SK-N-DZ (cell line): ENCODE results near the gene ATP5F1A. TPM values are rescaled to one million over a fixed set of nuclear protein-coding genes. Genes with fewer than 3 reads are reported as not detected.
A peak's percentile ranks its signal among the peaks of the same experiment; 100 is the strongest.
"Not testable (repeated sequence)": the region's sequence is repeated elsewhere in the genome, so short reads cannot be mapped to it uniquely, and the experiment has no call there.

Experiments
- DNase-seq: peaks from one replicate; pipeline ENCODE4 v3.0.0-alpha.2; 2015; ENCODE audit warnings: low spot score
- polyA plus RNA-seq, 2 experiments: library from polyadenylated mRNA; depleted of rRNA; stranded (reverse); fragments of >200 nt; gene quantifications; 2 replicates each; pipeline ENCODE4 v1.2.3, GENCODE V29; 2014

ATP5F1A gene
- polyA plus RNA-seq (2014; cell fraction: cytosol; rRNA removed): 787 and 820 TPM in 2 replicates
- 336 and 516 TPM in 2 replicates for polyA plus RNA-seq (2014; cell fraction: nucleus; rRNA removed)

DNA sequence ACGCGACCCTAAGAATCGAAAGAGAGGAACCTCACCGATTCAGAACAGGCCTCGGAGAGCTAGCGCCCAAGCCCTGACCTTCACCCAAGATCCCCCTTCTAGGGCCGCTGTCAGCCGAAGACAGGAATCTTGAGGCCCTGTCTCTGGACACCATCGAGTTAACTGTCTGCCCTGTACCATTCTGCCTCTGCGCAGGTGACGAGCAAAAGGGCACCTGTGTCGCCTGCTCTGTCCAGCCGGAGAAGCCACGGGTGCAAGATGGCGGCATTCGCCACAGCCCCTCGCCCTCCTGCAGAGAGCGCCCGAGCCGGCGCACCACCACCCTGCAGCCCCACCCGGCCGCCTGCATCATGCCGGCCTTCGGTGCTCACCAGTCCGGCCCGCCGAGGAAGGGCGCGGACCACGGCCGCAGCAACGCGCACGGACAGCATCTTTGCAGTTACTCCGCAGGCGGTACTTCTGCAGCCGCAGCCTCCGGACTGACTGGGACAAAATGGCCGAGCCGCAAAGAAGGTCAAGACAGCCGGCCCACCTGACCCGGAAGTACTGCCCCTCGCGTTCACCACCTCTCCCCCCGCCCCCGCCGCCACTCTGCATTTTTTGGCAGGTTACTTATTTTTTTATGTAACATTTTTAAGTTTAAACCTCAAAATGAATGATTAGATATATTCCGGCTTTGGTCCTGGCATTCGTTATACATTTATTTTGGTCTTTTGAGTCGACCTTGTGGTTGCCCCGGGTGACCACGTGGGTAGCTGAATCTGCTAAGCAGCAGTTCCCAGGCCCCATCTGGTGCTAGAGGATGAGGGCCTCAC is at the start of gene ATP5F1A:
TSS of gene ATP5F1A (minus strand) at position 496 of the 815 bp plus-strand sequence. CDS start at position 431, 65 bp downstream.
- peak; percentile 82 for DNase-seq

DNA sequence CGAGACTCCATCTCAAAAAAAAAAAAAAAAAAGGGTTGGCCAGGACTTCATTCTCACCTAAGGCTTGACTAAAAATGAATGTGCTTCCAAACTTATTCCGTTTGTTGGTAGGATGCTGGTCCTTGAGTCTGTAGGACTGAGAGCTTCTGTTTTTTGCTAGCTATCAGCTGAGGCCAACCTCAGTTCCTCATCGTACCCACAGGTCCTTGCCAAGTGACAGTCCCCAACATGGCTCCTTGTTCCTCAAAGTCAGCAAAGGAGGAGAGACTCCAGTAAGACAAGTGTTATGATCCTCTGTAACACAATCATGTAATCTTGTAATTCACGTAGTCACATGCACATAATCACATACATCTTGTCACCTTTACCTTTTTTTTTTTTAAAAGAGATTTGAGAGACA is 43.1 kb upstream of the ATP5F1A start:
- no peak for DNase-seq

- DNase-seq: no peak
Observed at GRCh38 chr18:46140173-46140572, 42.1 kb upstream of the ATP5F1A start.

- no peak for DNase-seq
Observed at GRCh38 chr18:46134920-46135675, 37.0 kb upstream of the ATP5F1A start.

GRCh38 chr18:46133534-46133933 is 35.4 kb upstream of the ATP5F1A start:
- DNase-seq: no peak

GRCh38 chr18:46130549-46130948 is 32.5 kb upstream of the ATP5F1A start:
- DNase-seq: not testable (repeated sequence)

DNA sequence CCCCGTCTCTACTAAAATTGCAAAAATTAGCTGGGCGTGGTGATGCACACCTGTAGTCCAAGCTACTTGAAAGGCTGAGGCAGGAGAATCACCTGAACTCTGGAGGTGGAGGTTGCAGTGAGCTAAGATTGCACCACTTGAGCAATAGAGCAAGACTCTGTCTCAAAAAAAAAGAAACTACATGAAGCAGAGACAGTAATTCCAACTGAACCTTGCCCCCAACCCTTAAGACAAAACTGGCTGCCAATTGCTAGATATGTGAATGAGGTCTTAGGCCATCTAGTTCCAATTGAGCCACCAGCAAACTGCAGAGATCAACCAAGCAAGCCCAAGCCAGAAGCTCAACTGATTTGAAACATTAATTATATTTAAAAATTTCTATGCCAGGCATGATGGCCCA is 32.0 kb upstream of the ATP5F1A start:
- DNase-seq: no peak

- DNase-seq: not testable (repeated sequence)
Observed at GRCh38 chr18:46126625-46127024, 28.5 kb upstream of the ATP5F1A start.

DNA sequence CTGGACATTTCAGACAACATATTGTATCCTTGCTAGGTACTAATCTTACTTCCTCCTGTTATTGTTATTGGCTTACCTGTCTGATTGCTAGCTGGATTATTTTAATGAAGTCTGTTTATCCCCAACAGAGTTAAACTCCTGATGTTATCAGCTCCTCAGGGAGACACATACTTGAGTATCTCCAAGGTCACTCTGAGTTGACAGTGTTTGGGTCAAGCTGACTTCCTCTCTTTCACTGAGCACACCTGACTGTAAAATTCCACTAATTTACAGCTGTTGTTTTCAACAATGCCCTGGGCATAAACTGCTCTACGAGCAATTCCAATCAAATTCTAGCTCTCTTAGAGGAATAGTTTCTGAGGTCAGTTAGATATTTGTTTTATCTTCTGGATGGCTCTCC is 15.7 kb upstream of the ATP5F1A start:
- no peak for DNase-seq

GRCh38 chr18:46110406-46110805 is 12.3 kb upstream of the ATP5F1A start:
- no peak for DNase-seq

DNA sequence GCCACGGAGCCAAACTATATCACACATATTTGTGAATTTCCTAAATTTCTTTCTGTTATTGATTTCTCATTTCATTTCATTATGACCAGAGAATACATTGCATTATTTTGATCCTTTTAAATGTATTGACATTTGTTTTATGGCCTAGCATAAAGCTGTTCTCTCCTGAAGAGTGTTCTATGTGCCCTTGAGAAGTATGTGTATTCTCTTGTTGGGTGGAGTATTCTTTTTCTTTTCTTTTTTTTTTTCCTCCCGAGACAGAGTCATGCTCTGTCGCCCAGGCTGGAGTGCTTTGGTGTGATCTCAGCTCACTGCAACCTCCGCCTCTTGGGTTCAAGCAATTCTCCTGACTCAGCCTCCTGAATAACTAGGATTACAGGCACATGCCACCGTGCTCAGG is 11.3 kb upstream of the ATP5F1A start:
- no peak for DNase-seq

DNA sequence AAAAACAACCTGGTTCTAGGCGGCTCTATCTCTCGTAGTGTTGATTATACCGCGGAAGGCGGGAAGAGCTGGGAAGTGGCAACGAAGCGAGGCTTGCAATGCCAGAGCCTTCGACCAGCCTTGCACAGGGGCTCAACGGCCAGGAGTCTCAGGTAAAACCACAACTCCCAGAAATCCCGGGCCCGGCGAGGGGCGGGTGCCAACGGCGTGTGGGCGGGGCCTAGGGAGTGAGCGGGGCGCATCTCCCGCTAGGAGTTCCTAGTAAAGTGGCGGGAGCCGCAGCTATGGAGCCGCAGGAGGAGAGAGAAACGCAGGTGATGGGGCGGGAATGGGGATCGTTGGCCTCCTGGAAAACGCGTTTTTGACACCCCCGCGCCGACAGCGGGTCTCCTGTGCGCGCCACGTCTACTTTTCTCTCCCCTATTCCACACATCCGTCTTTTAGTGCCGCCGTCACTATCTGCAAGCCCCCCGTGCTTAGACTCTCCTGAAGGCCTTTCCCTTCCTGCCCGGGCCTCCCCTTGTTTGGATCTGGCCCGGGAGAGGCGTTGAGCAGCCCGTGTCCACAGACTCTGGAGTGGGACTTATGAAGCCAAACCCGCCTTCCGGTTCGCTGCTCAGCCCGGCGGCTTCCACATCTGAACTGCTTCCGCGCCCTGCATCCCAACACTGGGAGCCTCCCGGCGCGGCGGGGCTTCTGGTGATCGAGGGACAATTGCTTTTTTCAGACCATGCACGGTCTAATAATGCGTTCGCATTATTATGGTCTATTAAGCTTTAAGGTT is 6.2 kb upstream of the ATP5F1A start, which contains the start of gene HAUS1:
TSS of gene HAUS1 (plus strand) at position 258 of the 784 bp plus-strand sequence. CDS start at position 285, 27 bp downstream.
- peak; percentile 91 for DNase-seq

DNA sequence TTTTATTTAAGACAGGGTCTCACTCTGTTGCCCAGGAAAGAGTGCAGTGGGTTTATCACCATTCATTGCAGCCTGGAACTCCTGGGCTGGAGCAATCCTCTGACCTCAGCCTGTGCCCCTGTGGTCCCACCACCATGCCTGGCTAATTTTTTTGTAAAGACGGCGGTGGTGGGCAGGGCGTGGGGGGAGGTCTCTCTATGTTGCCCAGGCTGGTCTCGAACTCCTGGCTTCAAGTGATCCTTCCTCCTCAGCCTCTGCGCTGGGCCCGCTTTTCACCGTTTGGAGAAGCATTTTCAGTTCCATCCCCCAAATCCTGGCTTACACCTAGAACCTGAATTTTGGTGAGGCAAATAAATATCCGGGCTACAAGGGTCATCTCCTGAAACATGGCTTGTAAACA is 1.4 kb upstream of the ATP5F1A start:
- DNase-seq: no peak

- DNase-seq: no peak
Observed at GRCh38 chr18:46098616-46098933, 479 bp upstream of the ATP5F1A start.

DNA sequence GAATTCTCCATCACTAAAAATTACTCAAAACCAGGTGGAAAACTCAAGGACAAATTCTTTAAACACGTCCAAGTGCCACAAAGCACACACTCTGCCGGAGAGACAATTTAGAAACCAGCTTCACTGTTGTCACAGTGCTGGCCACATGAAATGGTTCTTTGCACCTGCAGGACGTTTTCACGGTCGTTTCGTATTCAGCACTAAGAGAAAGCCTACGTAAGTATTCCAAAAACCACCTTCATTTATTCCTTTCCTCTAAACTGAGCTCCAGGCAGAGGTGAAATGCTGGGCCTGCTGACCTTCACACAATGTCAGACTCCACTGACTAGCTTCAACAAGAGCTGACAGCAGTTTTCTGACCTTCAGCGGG is 680 bp downstream of the ATP5F1A start:
- DNase-seq: no peak

- no peak for DNase-seq
Observed at GRCh38 chr18:46096651-46097300, 1.3 kb downstream of the ATP5F1A start.

GRCh38 chr18:46095532-46095931 is 2.6 kb downstream of the ATP5F1A start:
- no peak for DNase-seq

- DNase-seq: not testable (repeated sequence)
Observed at GRCh38 chr18:46088501-46088900, 9.6 kb downstream of the ATP5F1A start.

DNA sequence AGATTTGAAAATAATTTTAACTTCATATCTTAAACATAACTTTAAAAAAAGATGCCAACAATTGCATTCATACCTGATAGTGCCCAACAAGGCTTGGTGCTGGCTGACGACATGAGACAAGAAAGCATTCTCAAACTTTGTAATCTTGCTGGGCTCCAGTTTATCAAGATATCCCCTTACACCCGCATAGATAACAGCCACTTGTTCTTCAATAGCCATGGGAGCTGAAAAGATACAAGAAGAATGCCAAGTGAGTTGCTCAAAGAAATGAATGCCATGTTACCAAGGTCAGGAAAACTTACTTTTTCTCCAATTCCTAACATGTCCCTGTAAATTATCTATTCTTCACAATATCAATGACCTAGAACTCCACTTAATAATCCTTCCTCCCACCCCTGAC is 13.7 kb downstream of the ATP5F1A start:
- DNase-seq: no peak

- no peak for DNase-seq
Observed at GRCh38 chr18:46080156-46080555, 17.9 kb downstream of the ATP5F1A start.

DNA sequence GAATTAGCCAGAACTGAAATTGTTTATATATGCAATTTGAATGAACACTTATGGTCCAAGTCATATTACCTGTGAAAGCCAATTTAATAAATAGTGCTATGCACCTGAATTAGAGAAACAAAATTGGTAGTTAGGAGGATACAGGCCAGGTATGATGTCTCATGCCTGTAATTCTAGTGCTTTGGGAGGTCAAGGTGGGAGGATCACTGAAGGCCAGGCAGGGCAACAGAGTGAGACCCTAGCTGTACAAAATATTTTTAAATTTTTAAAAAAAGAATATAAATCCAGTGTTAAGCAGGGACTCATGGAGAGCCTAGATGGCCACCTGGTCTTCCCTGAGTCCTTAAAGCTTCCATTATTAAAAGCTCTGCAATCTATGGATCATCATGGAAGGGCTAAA is 18.8 kb downstream of the ATP5F1A start:
- no peak for DNase-seq
